ENCODE results near the gene SACS. TPM values are rescaled to one million over a fixed set of nuclear protein-coding genes. Genes with fewer than 3 reads are reported as not detected.

The SACS gene
- total and polyA plus RNA-seq, 2 of the 8 experiments (the other 6 are each of a cell fraction or from before 2014, with no cell fraction given) = 11.0 to 54.2 TPM

DNA sequence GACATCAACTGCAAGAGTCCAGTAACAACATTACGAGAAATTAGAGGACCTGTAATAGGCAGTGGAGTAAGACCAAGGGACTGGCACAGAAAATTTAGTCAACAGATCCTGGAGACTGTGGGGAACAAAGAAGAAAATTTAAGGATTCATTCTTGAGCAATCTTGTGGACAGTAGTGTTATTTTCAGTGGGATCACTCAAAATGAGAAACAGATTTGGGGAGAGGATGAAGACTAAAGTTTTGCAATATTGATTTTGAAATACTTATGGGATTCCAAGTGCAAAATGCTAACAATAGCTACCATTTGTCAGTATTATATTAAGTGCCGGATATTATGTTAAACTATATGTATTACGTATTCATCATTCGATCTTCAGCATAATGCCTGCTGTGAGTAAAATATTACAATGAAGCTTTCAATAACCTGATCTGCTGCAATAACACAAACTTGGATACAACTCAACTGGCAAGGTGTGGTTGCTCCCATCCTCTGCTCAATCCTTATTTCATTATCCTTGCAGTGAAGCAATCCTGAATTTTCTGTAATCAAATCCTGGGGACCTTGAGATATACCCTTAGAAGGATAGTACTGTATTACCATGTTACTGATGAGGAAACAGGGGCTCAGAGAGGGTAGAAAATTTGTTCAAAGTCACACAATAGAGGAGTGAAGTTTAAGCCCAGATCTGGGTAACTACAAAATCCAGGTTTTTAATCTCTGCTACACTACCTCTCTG, 84.2 kb downstream of the SACS start:
- Histone ChIP-seq H3K4ac (replicated peaks; ENCODE audit: insufficient read length, low read depth, low read length) (no peak overlapping the region), H3K56ac (replicated peaks; ENCODE audit: insufficient read length, low read depth, low read length) (no peak overlapping the region), H3K18ac (ENCODE audit: extremely low read depth, low read length) (no peak overlapping the region), H3K79me2 (ENCODE audit: control insufficient read depth in 1 of 2, insufficient read depth in 2 of 2, low read length in 2 of 2) (peaks cover 3 to 13% of the 10 kb centered on the region in 2 experiments; a peak in 1 of 4 replicates), H2AK5ac (ENCODE audit: low read depth, low read length) (no peak overlapping the region), H3K23me2 (ENCODE audit: low read depth, low read length) (no peaks in the 10 kb centered on the region), H4K20me1 (replicated peaks in 1 of 2; ENCODE audit: control insufficient read depth in 1 of 2, insufficient read depth in 2 of 2, low read length in 2 of 2) (peaks cover 2 to 3% of the 10 kb centered on the region in 2 experiments), H3K23ac (ENCODE audit: insufficient read length) (no peak overlapping the region), H2BK120ac (replicated peaks; ENCODE audit: low read depth, low read length) (no peak overlapping the region), H3K9ac (replicated peaks in 1 of 4; ENCODE audit: extremely low read depth in 1 of 4, low read depth in 3 of 4, low read length in 3 of 4) (no peak overlapping the region), H2BK12ac (ENCODE audit: low read depth, low read length) (no peak overlapping the region), H3K79me1 (ENCODE audit: low read depth, low read length) (peaks cover 2% of the 10 kb centered on the region; the same call in 1 of the 2 replicates), H3K27ac (ENCODE audit: low read depth, low read length) (no peak overlapping the region), H2BK5ac (ENCODE audit: low read depth, low read length) (no peak overlapping the region), H2BK20ac (ENCODE audit: low read length) (no peak overlapping the region), H3K4me2 (ENCODE audit: insufficient read depth in 1 of 2, low read depth in 2 of 2, low read length in 2 of 2) (no peak overlapping the region), H4K8ac (ENCODE audit: extremely low read depth, insufficient read depth, low read length) (no peak overlapping the region), H3K4me1 (replicated peaks in 1 of 4; ENCODE audit: control insufficient read depth in 3 of 4, insufficient read depth in 4 of 4, low read length in 3 of 4) (no peaks in the 10 kb centered on the region), H3K27me3 (replicated peaks in 1 of 4; ENCODE audit: control insufficient read depth in 3 of 4, extremely low read depth in 1 of 4, insufficient read depth in 3 of 4, low read length in 3 of 4) (no peaks in the 10 kb centered on the region), H3K4me3 (ENCODE audit: extremely low read depth in 1 of 4, insufficient read depth in 2 of 4, low read depth in 3 of 4, low read length in 4 of 4) (no peak overlapping the region), H3K36me3 (ENCODE audit: control insufficient read depth in 2 of 4, insufficient read depth in 4 of 4, low read length in 3 of 4) (peaks cover 0 to 30% (median 13%) of the 10 kb centered on the region in 4 experiments; a peak in 5 of 8 replicates), H3K14ac (ENCODE audit: insufficient read length) (no peak overlapping the region), H2AFZ (ENCODE audit: low read length) (no peak overlapping the region), H4K91ac (replicated peaks; ENCODE audit: insufficient read length, low read length) (no peak overlapping the region), H2BK15ac (ENCODE audit: low read length) (no peak overlapping the region), H4K5ac (ENCODE audit: insufficient read length, low read depth, low read length) (no peak overlapping the region), H3K9me3 (ENCODE audit: insufficient read depth in 2 of 2, low read depth in 1 of 2, low read length in 1 of 2) (no peaks in the 10 kb centered on the region)
- CTCF ChIA-PET (ENCODE audit: partially characterized antibody) = interaction anchor here (0.7 kb wide), 1 partner anchor 21 kb away, joined by 3 read pairs; no protein-coding TSS in a partner anchor
- FAIRE-seq (no peak), DNase-seq (ENCODE audit: low read depth in 1 of 2, low spot score in 2 of 2) (no peak)
- TF ChIP-seq RAD21 (IDR thresholded peaks at IDR 0.05 in 1 of 2, conservative IDR thresholded peaks at IDR 0.05 in 1 of 2; ENCODE audit: low read depth in 2 of 2, low read length in 2 of 2) = no peak
- POLR2A ChIA-PET (ENCODE audit: partially characterized antibody) = no interaction called here
- whole genome bisulfite sequencing, 2 experiments (ENCODE audit: extremely low coverage in 1 of 2, insufficient coverage in 1 of 2, insufficient read length in 1 of 2, insufficient replicate concordance in 2 of 2, low coverage in 1 of 2, low lambda C conversion rate in 2 of 2, missing lambda C conversion rate in 1 of 2) = 97% methylated on average over 4 of the region's 4 CpGs; no CpG with 5 or more reads in 1 of the 2 experiments

Data from H1 (cell line).